Heart right ventricle (tissue), 16 donors: ENCODE measurements around the gene FGF5. TPM values are rescaled to one million over a fixed set of nuclear protein-coding genes. Genes with fewer than 3 reads are reported as not detected.
A peak's percentile ranks its signal among the peaks of the same experiment; 100 is the strongest.

Experiments used
- ATAC-seq, 8 donors: fragments of 200-7000 bp; cut with Tn5 transposase; one replicate each; pipeline ENCODE4 v1.9.1; 2020; ENCODE audit warnings: mild to moderate bottlenecking in 8 of 8, moderate library complexity in 8 of 8, moderate number of reproducible peaks in 1 of 8
- DNase-seq, 2 donors: peaks; one replicate each; pipeline ENCODE4 v3.0.0-alpha.2; 2020
- H3K27ac ChIP-seq, 10 donors: fragments of 200-600 bp; sonication (generic) in 2 of 10; one replicate each; pipeline versions ENCODE4 v1.5.0 to v1.8.0; 2020 to 2022; ENCODE audit warnings: mild to moderate bottlenecking in 3 of 10
- H3K27me3 ChIP-seq, 7 donors: fragments of 200-600 bp; one replicate each; pipeline ENCODE4 v1.8.0; 2021 to 2022; ENCODE audit warnings: mild to moderate bottlenecking in 2 of 7
- H3K36me3 ChIP-seq, 9 donors: fragments of 200-600 bp; sonication (generic) in 1 of 9; one replicate each; pipeline versions ENCODE4 v1.5.0 to v1.8.0; 2020 to 2022; ENCODE audit warnings: mild to moderate bottlenecking in 2 of 9
- H3K4me1 ChIP-seq, 9 donors: fragments of 200-600 bp; sonication (generic) in 1 of 9; one replicate each; pipeline versions ENCODE4 v1.5.0 to v1.8.0; 2020 to 2022; ENCODE audit warnings: mild to moderate bottlenecking in 4 of 9
- H3K4me3 ChIP-seq, 10 donors: fragments of 200-600 bp; sonication (generic) in 2 of 10; one replicate each; pipeline versions ENCODE4 v1.5.0 to v1.8.0; 2020 to 2022; ENCODE audit warnings: mild to moderate bottlenecking in 7 of 10, moderate library complexity in 2 of 10
- H3K9me3 ChIP-seq, 11 donors: fragments of 200-600 bp in 10 of 11; sonication (generic) in 2 of 11; one replicate each; pipeline versions ENCODE4 v1.5.0 to v1.8.0; 2013 to 2022; ENCODE audit warnings: mild to moderate bottlenecking in 2 of 11, control low read depth in 1 of 11, moderate library complexity in 1 of 11
- CTCF ChIP-seq, 9 donors: fragments of 200-600 bp; sonication (generic) in 2 of 9; IDR thresholded peaks; one replicate each; pipeline versions ENCODE4 v1.5.0 to v1.8.0; 2021 to 2022; ENCODE audit warnings: antibody characterized with exemption in 9 of 9, mild to moderate bottlenecking in 5 of 9, moderate library complexity in 1 of 9
- WGBS, 2 donors: extraction: QIAGEN DNeasy Blood & Tissue Kit; methylation state at CpG; one replicate each; pipeline ENCODE4 v1.1.7; 2013; ENCODE audit warnings: inconsistent platforms in 1 of 2; 5-methylcytosine and 5-hydroxymethylcytosine counted together
- intact Hi-C, 10 donors: fragments of 100-400 bp; cut with DNase I; formaldehyde crosslinking; loops; one replicate each; pipeline versions ENCODE4 v1.11.1 to v1.14.2; 2022
- polyA plus RNA-seq, 2 donors: library from polyadenylated mRNA; stranded (reverse); fragments of 200-250 nt; gene quantifications; one replicate each; pipeline ENCODE4 v1.2.3, GENCODE V29; 2013
- total RNA-seq, 10 donors: library from RNA; stranded (reverse); fragmentation: NEBNext Ultra II Directional in 3 of 10; extraction: Animal tissue kit (Norgen Biotek cat#: 25700) in 3 of 10; gene quantifications; one replicate each; pipeline versions ENCODE4 v1.2.1 to v1.2.4, GENCODE V29; 2021 to 2023
- donor health status: Arrhythmogenic right ventricular cardiomyopathy.
- donor health status: ischemic (EF 13 %, LVEDD 7.1; RV severe dilation, severe dysfunction).
- donor health status: healthy with polysubstance abuse.
- donor health status: DM: no; HTN: yes; CAD: no.
- donor health status: DM: no; HTN: no; CAD: no.
- donor health status: ischemic (EF 25% LVEDD 6.9; RV normal size, moderate dysfunction).
- donor health status: ischemic (EF 25% LVEDD 5.7; RV mildly dilated, moderate dysfunction).
- donor health status: healthy.
- donor health status: DM: yes; HTN: yes; CAD: no.
- donor health status: Ischemic cardiomyopathy.
- donor health status: ischemic (EF 35%, LVEDD 5.7; RV mildly dilated, moderate dysfunction).
- donor health status: nonischemic (EF 11% LVEDD 7.7; RV severe dilation, severe dysfunction).
- donor health status: DM: yes; HTN: yes; CAD: no.
- donor health status: PGD.
- donor health status: ischemic (EF 29% LVEDD 5.4; RV normal size, mild dysfunction).
- donor health status: nonischemic (EF 23%, LVEDD 6.1; RV moderate dilation, normal function).

Gene FGF5
- total and polyA plus RNA-seq, 12 donors = 0.05 to 1.0 (median 0.51) TPM; not detected in 3

- Histone ChIP-seq H3K27me3 (peaks cover 0 to 4% (median 0%) of the 10 kb centered on the region in 7 donors), H3K36me3 (no peaks in the 10 kb centered on the region), H3K4me1 (no peaks in the 10 kb centered on the region), H3K4me3 (no peak overlapping the region), H3K9me3 (no peaks in the 10 kb centered on the region), H3K27ac (no peak overlapping the region)
- WGBS, 2 donors = 77 to 83% methylated on average over 4 of the region's 4 CpGs
- no peak for ATAC-seq
- no peak for TF ChIP-seq CTCF (IDR thresholded peaks at IDR 0.05)
- DNase-seq = no peak
- intact Hi-C loops = no loop called here
Observed at GRCh38 chr4:80321776-80322175, 55.3 kb downstream of the FGF5 start.

GRCh38 chr4:80322716-80323115 is 56.3 kb downstream of the FGF5 start:
- H3K4me1 ChIP-seq = no peaks in the 10 kb centered on the region
- no peak overlapping the region for H3K27ac ChIP-seq
- peak in 3 of 9 donors; percentile 8 to 18 (median 17) for TF ChIP-seq CTCF (IDR thresholded peaks at IDR 0.05)
- intact Hi-C loops = no loop called here
- ATAC-seq (peak in 2 of 8 donors; percentile 33 to 39), DNase-seq (no peak)
- peaks cover 0 to 3% (median 0%) of the 10 kb centered on the region in 7 donors for H3K27me3 ChIP-seq
- no peaks in the 10 kb centered on the region for H3K9me3 ChIP-seq
- no peak overlapping the region for H3K4me3 ChIP-seq
- no peaks in the 10 kb centered on the region for H3K36me3 ChIP-seq

GRCh38 chr4:80324171-80324570 is 57.7 kb downstream of the FGF5 start:
- no peak overlapping the region for H3K4me3 ChIP-seq
- no peaks in the 10 kb centered on the region for H3K9me3 ChIP-seq
- no peaks in the 10 kb centered on the region for H3K4me1 ChIP-seq
- no peaks in the 10 kb centered on the region for H3K36me3 ChIP-seq
- DNase-seq (no peak), ATAC-seq (no peak)
- WGBS, 2 donors = 74 to 76% methylated on average over 6 of the region's 6 CpGs
- intact Hi-C loops = no loop called here
- peaks cover 0 to 14% (median 0%) of the 10 kb centered on the region in 7 donors for H3K27me3 ChIP-seq
- no peak overlapping the region for H3K27ac ChIP-seq
- TF ChIP-seq CTCF (IDR thresholded peaks at IDR 0.05) = no peak

GRCh38 chr4:80331693-80332092 is 65.2 kb downstream of the FGF5 start:
- TF ChIP-seq CTCF (IDR thresholded peaks at IDR 0.05) = no peak
- H3K27ac ChIP-seq = no peak overlapping the region
- peaks cover 0 to 51% (median 17%) of the 10 kb centered on the region in 7 donors for H3K27me3 ChIP-seq
- no peak overlapping the region for H3K4me3 ChIP-seq
- H3K4me1 ChIP-seq = peaks cover 0 to 16% (median 6%) of the 10 kb centered on the region in 9 donors
- intact Hi-C loops = loop anchor here in 2 of 10 donors (10.0 kb wide), 1 partner anchor 1377 kb away; no protein-coding TSS in a partner anchor
- no peak for DNase-seq
- WGBS, 2 donors = 75 to 77% methylated on average over 2 of the region's 2 CpGs
- no peaks in the 10 kb centered on the region for H3K36me3 ChIP-seq
- H3K9me3 ChIP-seq = no peaks in the 10 kb centered on the region
- no peak for ATAC-seq
